Metanephros (tissue), 1 donor: ENCODE measurements around the gene SS18L1. TPM values are rescaled to one million over a fixed set of nuclear protein-coding genes. Genes with fewer than 3 reads are reported as not detected.

Experiments used
- total RNA-seq: library from RNA; depleted of rRNA; stranded (reverse); fragments of >200 nt; gene quantifications from one replicate; pipeline ENCODE4 v1.2.3, GENCODE V29; 2014

Gene SS18L1, protein sequence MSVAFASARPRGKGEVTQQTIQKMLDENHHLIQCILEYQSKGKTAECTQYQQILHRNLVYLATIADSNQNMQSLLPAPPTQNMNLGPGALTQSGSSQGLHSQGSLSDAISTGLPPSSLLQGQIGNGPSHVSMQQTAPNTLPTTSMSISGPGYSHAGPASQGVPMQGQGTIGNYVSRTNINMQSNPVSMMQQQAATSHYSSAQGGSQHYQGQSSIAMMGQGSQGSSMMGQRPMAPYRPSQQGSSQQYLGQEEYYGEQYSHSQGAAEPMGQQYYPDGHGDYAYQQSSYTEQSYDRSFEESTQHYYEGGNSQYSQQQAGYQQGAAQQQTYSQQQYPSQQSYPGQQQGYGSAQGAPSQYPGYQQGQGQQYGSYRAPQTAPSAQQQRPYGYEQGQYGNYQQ
- total RNA-seq = 27.2 TPM

DNA sequence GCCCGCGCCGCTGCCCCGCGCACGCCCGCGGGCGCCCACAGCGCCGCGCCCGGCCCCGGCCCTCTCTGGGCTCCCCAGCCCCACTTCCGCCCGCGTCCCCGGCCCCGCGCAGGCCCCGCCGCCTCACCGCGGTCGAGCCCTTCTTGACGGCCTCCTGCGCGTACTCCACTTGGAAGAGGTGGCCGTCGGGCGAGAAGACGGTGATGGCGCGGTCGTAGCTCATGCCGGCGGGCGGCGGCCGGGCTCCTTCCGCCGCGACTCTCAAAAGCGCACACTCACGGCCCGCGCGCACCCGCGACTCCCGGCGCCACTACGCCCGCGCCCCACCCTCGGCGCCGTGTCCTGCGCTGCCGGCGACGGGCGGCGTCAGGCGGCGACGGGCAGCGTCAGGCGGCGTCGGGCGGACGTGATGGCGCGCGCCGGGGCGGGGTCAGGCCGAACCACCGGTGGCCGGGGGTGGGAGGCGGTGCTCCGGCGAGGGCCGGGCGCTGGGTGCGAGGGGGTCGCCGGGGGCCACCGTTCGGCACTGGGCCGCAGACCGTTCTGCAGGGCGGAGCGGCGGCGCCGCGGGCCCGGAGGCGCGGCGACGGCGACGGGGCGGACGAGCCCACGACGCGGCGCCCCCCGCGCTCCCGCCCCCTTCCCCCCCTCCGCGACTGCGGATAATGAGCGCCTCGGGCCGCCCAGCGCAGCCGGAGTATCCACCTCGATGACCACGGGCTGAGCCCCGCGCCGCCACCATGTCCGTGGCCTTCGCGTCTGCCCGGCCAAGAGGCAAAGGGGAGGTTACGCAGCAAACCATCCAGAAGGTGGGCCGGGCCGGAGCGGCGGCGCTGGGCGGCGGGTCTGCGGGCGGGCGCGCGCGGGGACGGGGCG lies at the start of gene SS18L1, which contains the start of gene PSMA7:
Gene SS18L1 (plus strand): TSS at position 689 of the 876 bp plus-strand sequence. CDS start 52 bp downstream, at position 741.
Gene PSMA7 (minus strand): TSS at position 314 of the 876 bp plus-strand sequence. CDS start 91 bp downstream, at position 223.

DNA sequence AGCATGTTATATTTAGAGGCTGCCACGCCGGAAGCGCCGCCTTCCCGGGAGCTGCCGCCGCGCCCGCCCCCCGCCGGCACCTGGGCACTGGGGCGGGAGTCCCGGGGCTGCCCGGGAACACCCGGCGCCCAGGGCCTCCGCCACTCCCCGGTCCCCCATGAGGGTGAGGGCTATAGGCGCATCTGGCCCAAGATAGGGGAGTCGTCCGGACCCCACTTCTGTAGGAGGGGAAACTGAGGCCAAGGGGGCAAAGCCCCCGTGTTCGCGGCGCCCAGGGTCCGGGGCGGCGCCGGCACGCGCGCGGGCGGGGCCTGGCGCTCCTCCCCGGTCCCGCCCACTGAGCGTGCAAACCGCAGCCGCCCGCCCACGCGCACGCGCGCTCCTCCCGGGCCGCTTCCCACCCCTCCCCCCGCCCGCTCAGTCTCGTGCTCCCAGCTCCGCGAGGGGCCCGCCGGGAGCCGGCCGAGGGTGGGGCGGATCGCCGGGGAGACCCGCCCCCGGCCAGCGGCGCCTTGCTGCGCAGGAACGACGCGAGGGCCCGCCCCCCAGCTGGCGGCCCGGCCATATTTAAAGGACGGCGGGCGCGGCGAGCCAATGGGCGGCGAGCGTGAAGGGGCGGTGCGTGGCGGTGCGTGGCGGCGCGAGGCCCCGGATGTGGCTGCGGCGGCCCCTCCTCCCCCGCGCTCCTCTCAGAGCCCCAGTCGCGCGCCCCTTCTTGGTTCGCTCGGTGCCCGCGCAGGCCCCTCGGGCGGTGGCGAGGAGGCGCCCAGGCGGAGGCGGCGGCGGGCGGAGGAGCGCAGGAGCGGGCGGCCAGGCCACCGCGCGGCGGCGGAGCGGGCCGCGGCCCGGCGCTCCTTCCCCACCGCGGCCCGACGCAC lies 21.6 kb upstream of the SS18L1 start, which contains the start of gene LSM14B:
Gene LSM14B (plus strand): TSS at position 700 of the 878 bp plus-strand sequence. CDS start 192 bp downstream, outside the sequence.

DNA sequence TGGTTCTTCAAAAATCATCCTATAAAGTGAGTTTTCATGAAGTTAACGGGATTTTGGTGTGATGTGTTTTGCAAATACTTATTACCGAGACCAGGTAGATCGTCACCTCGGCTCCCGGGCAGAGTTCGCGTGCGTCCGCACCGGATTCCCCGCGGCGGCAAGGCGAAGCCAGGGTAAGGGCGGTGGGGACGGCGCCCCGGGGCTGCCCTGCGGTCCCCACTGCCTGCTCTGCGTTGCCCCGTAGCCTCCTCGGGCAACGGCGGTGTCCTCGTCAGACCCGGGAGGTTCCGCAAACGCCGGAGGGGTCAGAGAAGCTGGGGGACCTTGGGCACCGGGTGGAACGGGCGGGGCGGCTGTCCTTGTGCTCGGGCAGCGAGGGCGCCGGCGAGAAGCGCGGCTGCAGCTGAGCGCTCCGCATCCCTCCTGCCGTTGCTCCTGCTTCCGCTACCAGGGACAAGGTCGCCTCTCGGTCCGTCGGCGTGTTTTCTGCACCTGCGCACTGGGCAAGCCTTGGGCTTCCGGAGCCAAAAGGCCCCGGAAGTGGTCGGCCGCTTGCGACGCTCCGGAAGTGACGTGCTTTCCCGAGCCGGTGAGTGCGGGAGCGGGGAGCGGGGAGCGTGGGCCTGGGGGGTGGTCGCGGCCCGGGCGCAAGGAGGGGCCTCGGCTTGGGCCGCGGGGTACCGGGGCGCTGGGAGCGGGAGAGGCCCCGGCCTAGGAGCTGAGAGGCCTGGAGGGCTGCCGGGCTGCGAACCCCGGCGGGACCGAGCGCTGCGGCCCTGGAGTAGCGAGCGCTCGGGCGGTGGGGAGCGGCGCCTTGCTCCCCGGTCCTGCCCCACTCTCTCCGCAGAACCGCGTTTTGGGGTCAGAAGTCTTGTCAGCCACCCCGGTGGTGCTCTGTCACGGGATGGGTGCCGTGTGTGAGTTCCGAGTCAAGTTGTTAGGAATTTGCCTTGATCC lies 39.2 kb downstream of the SS18L1 start, which contains the start of gene MTG2:
Gene MTG2 (plus strand): TSS at position 560 of the 957 bp plus-strand sequence. CDS start 10,393 bp downstream, outside the sequence.

DNA sequence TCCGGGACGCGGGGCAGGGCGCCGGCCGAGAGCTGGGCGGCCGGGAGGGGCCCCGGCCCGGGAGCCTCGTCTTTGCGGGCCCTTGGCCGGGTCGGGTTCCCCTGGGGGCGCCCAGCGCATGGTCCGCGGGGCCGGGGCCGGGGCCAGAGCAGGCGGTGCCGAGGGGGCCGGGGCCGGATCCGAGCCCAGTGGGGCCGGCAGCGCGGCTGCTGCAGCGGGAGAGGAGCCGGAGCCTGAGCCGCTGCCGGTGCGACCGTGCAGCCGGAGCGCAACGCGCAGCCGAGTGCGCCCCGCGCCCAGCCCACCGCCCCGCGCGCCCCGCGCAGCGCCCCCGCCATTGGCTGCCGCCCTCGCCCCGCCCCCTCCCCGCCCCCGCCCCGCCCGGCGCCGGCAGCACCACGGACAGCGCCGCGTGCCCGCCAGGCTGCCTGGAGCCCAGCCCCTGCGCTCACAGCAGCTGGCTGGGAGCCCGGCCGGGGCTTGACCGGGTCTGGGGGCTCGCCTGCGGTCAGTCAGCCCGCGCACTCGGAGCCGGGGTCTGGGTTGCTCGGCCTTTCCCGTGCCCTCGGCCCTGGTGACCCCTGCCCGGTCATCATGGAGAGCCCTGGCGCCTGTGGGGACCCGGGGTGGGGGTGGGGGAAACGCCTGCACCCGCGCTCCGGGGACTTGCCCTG lies 76.6 kb downstream of the SS18L1 start, which contains the start of gene HRH3:
Gene HRH3 (minus strand): TSS at position 287 of the 674 bp plus-strand sequence. CDS start 308 bp downstream, outside the sequence.

Other genes with a start within 250 kb of the SS18L1 start
- 13.7 TPM for gene TAF4, start 77.9 kb upstream of the SS18L1 start, total RNA-seq
- 52.7 TPM for gene LSM14B, start 21.3 kb upstream of the SS18L1 start, total RNA-seq
- gene PSMA7, start 375 bp upstream of the SS18L1 start, total RNA-seq = 129 TPM
- 22.6 TPM for gene MTG2, start 39.3 kb downstream of the SS18L1 start, total RNA-seq
- 0.23 TPM for gene HRH3, start 76.5 kb downstream of the SS18L1 start, total RNA-seq
- gene OSBPL2, start 94.8 kb downstream of the SS18L1 start, total RNA-seq = 35.4 TPM
- 58.3 TPM for gene ADRM1, start 159.2 kb downstream of the SS18L1 start, total RNA-seq
- gene LAMA5, start 223.5 kb downstream of the SS18L1 start, total RNA-seq = 191 TPM
- gene RPS21, start 243.3 kb downstream of the SS18L1 start, total RNA-seq = 1,739 TPM